NCI-H1436 (cell line): ENCODE results near the gene ZCCHC9.
"Not testable (repeated sequence)": the region's sequence is repeated elsewhere in the genome, so short reads cannot be mapped to it uniquely, and the experiment has no call there.

ENCODE experiments used
- DNase-seq: peaks from one replicate; lab custom pipeline; 2025; lab: John Stamatoyannopoulos, UW

The ZCCHC9 gene

GRCh38 chr5:81305785-81306184, 4.4 kb downstream of the ZCCHC9 start:
- DNase-seq = no peak

- DNase-seq = no peak
Observed at GRCh38 chr5:81308836-81309235, 7.4 kb downstream of the ZCCHC9 start.

- no peak for DNase-seq
Observed at GRCh38 chr5:81310402-81311063, 9.1 kb downstream of the ZCCHC9 start.

GRCh38 chr5:81313278-81313677, 11.9 kb downstream of the ZCCHC9 start:
- no peak for DNase-seq

GRCh38 chr5:81313686-81314085, 12.3 kb downstream of the ZCCHC9 start:
- no peak for DNase-seq

- no peak for DNase-seq
Observed at GRCh38 chr5:81314581-81314980, 13.2 kb downstream of the ZCCHC9 start.

- no peak for DNase-seq
Observed at GRCh38 chr5:81315336-81315735, 13.9 kb downstream of the ZCCHC9 start.

- DNase-seq = no peak
Observed at GRCh38 chr5:81315830-81316229, 14.4 kb downstream of the ZCCHC9 start.

- no peak for DNase-seq
Observed at GRCh38 chr5:81316571-81316970, 15.2 kb downstream of the ZCCHC9 start.

- DNase-seq = no peak
Observed at GRCh38 chr5:81317536-81317935, 16.1 kb downstream of the ZCCHC9 start.

GRCh38 chr5:81326554-81326953, 25.2 kb downstream of the ZCCHC9 start:
- no peak for DNase-seq

- DNase-seq = no peak
Observed at GRCh38 chr5:81334304-81335061, 33.1 kb downstream of the ZCCHC9 start.

GRCh38 chr5:81335946-81336345, 34.6 kb downstream of the ZCCHC9 start:
- DNase-seq = no peak

GRCh38 chr5:81336556-81336955, 35.2 kb downstream of the ZCCHC9 start:
- DNase-seq = no peak

GRCh38 chr5:81337803-81338202, 36.4 kb downstream of the ZCCHC9 start:
- no peak for DNase-seq

GRCh38 chr5:81338213-81338612, 36.8 kb downstream of the ZCCHC9 start:
- not testable (repeated sequence) for DNase-seq

GRCh38 chr5:81344736-81345135, 43.3 kb downstream of the ZCCHC9 start:
- DNase-seq = no peak

GRCh38 chr5:81345411-81346003, 44.1 kb downstream of the ZCCHC9 start:
- no peak for DNase-seq

- no peak for DNase-seq
Observed at GRCh38 chr5:81349161-81349560, 47.8 kb downstream of the ZCCHC9 start.

GRCh38 chr5:81350507-81350906, 49.1 kb downstream of the ZCCHC9 start:
- no peak for DNase-seq

GRCh38 chr5:81353189-81353588, 51.8 kb downstream of the ZCCHC9 start:
- no peak for DNase-seq

- DNase-seq = no peak
Observed at GRCh38 chr5:81354093-81354492, 52.7 kb downstream of the ZCCHC9 start.
